HG02852 (cell line): ENCODE data around the gene DNAJB9.
"Not testable (repeated sequence)": the region's sequence is repeated elsewhere in the genome, so short reads cannot be mapped to it uniquely, and the experiment has no call there.

ENCODE experiments used
- ATAC-seq: cut with Tn5 transposase; IDR thresholded peaks from one replicate; pipeline ENCODE4 v1.9.1; 2021; ENCODE audit warnings: mild to moderate bottlenecking, moderate library complexity; ENCODE audit not compliant: unreplicated experiment

DNAJB9 gene

GRCh38 chr7:108569381-108570145, at the start of gene DNAJB9, which contains the start of gene THAP5:
Gene DNAJB9 (plus strand): TSS chr7:108569874. CDS start chr7:108571727, 1,853 bp downstream.
Gene THAP5 (minus strand): TSS chr7:108569706. CDS start chr7:108569569, 137 bp downstream.
- peak; percentile 94 for ATAC-seq

- no peak for ATAC-seq
These were observed 46.9 kb upstream of the DNAJB9 start for GRCh38 chr7:108522780-108523179.

GRCh38 chr7:108525327-108525984, 44.2 kb upstream of the DNAJB9 start:
- ATAC-seq: peak; percentile 51

- ATAC-seq: peak; percentile 93
These were observed 43.5 kb upstream of the DNAJB9 start, which contains the start of gene PNPLA8 for GRCh38 chr7:108525985-108526767. Gene PNPLA8 (minus strand): TSS chr7:108526135. CDS start chr7:108515491, 10,644 bp downstream.

- ATAC-seq: no peak
These were observed 43.0 kb upstream of the DNAJB9 start for GRCh38 chr7:108526768-108527017.

GRCh38 chr7:108528183-108528712, 41.4 kb upstream of the DNAJB9 start:
- ATAC-seq: no peak

DNA sequence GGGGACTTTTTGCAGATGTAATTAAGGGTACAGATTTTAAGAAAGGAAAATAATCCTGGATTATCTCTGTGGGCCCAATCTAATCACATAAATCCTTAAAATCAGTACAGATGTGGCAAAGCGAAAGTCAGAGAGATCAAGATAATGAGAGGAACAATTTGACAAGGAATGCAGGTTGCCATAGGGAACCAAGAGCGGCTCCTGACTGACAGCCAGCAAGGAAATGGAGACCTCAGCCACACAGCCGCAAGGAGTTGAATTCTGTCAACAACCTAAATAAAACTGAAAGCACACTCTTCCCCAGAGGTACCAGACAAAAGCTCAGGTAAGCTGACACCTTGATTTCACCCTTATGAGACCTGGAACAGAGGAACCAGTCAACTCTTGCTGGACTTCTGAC, 40.3 kb upstream of the DNAJB9 start:
- ATAC-seq: no peak

GRCh38 chr7:108533712-108534111, 36.0 kb upstream of the DNAJB9 start:
- ATAC-seq: no peak

GRCh38 chr7:108535257-108535656, 34.4 kb upstream of the DNAJB9 start:
- ATAC-seq: no peak

DNA sequence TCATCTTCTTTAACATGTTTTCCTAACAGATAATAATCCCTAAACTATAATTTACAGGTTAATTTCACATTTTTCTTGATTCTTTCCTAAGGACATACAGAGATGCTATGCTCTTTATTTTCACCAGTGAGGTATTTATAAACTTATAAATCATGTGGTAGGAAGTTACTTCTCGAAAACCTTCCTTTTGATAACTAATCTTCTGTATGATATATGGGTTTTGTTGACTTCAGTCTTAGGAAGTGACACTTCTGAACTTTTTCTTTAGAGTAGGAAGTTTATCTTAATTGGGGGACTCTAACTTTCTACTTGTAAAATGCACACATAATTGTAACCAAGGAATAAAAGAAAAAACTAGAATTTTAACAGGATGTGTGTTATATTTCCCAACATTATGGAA, 33.9 kb upstream of the DNAJB9 start:
- ATAC-seq: no peak

- no peak for ATAC-seq
These were observed 32.4 kb upstream of the DNAJB9 start for GRCh38 chr7:108537229-108537628.

DNA sequence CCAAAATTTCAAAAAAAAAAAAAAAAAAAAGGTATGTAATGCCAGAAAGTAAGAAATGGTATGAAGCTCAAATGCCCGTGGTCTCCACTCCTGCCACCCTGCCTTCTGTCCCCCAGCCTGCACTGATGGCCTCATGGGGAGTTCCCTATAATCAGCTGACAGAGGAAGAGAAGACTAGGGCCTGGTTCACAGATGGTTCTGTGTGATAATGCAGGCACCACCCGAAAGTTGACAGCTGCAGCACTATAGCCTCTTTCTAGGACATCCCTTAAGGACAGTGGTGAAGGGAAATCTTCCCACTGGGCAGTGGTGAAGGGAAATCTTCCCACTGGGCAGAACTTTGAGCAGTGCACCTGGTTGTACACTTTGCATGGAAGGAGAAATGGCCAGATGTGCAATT, 31.4 kb upstream of the DNAJB9 start:
- ATAC-seq: not testable (repeated sequence)

GRCh38 chr7:108538685-108539084, 31.0 kb upstream of the DNAJB9 start:
- not testable (repeated sequence) for ATAC-seq

DNA sequence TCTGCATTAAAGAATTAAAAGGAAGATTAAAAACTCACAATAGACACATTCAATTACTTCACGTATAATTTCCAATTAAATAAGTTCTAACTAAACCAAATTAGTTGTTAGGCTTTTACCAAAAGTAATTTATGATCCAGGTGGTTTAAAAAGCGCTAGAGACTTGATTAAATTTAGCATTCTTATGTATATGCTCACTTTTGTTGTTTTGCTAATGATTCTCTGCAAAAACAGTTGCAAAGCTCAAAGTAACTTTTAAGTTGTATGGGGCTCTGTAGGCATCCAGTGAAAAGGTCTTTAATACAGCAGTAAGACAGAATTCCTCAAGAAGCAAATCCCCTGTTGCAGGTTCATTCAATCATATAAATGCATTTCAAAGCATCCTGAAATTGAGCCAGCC, 28.2 kb upstream of the DNAJB9 start:
- ATAC-seq: no peak

DNA sequence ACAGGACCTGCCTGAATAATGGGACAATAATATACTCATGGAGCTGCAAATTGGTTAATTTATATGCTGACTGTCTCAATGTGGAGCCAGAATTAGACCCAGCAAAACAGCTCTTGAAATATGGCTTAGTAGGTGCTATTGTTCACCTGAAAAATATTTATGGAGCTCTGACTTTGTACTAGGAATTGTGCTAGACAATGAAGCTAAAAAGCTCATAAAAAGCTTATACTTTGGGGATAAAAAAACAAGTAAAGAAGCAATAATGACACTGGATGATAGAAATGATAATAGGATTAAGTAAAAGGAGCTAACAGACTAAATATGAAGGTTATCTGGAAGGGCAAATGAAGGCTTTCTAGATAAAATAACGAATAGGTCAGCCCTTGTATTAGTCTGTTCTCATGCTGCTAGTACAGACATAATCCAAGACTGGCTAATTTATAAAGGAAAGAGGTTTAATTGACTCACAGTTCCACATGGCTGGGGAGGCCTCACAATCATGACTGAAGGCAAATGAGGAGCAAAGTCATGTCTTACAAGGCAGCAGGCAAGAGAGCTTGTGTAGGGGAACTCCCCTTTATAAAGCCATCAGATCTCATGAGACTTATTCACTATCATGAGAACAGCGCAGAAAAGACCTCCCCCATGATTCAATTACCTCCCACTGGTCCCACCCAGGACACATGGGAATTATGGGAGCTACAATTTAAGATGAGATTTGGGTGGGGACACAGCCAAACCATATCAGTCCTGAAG, 21.4 kb upstream of the DNAJB9 start:
- not testable (repeated sequence) for ATAC-seq

GRCh38 chr7:108556665-108557064, 13.0 kb upstream of the DNAJB9 start:
- not testable (repeated sequence) for ATAC-seq

GRCh38 chr7:108557191-108557590, 12.5 kb upstream of the DNAJB9 start:
- ATAC-seq: no peak

GRCh38 chr7:108557617-108558016, 12.1 kb upstream of the DNAJB9 start:
- no peak for ATAC-seq

DNA sequence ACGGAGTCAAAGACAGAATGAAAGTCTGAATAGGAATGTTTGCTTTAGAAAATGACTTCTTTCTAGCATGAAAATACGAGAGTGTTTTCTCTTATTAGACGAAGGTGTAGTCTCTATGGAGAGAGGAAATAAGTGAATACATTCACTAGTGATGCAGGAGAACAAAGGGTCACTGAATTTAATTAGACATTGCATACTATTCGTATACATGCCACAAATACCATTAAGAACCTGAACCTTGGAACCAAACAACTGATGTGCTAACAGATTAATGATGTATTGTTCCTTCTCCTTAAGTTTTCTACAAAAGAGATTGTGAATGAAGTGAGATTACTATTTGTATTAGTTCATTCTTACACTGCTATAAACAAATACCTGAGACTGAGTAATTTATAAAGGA, 10.4 kb upstream of the DNAJB9 start:
- ATAC-seq: no peak

DNA sequence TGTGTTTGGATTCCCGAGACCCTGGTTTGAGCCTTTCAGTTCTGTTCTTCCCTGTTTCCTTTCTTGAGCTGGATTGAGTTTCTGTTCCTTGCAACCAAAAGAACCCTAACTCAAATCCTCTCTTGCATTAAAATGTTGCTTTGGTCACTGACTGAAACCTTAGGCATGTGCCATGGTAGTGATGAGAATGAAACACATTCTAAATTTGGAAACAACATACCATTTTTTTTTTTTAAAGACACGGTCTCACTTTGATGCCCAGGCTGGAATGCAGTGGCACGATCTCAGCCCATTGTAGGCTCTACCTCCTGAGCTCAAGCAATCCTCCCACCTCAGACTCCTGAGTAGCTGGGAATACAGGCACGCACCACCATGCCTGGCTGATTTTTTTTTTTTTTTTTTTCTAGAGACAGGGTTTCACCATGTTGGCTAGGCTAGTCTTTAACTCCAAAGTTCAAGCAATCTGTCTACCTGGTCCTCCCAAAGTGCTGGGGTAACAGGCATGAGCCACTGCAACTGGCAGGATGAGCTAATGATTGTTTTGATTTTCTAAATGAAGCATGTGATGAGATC, 8.5 kb upstream of the DNAJB9 start:
- ATAC-seq: no peak
